ENCODE results near the gene MDP1. TPM values are rescaled to one million over a fixed set of nuclear protein-coding genes. Genes with fewer than 3 reads are reported as not detected.
A peak's percentile ranks its signal among the peaks of the same experiment; 100 is the strongest.

The MDP1 gene
- total RNA-seq, 1 experiment from 2014 or later = 18.8 TPM

DNA sequence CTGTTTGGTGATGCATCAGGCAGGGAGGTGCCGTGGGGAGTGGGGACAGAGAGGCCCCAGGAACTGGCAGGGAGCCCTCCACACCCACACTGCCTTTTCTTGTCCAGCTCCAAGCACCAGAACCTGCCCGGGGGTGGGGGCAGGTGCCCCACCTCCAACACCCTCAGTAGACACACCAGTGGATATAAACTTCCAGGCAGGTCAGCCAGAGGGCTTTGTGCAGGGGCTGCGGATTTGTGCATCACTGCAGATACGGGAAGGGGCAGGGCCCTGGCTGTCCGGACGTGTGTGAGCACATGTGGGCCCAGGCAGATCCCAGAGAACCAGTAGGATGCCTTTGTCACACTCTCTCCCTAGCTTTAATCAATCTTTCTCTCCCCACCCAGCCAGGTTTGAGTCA is 48.4 kb upstream of the MDP1 start:
- Histone ChIP-seq H3K14ac (ENCODE audit: insufficient read depth, low read length) (no peak overlapping the region), H4K8ac (replicated peaks; ENCODE audit: insufficient read length, low read depth, low read length) (no peak overlapping the region), H2BK15ac (ENCODE audit: low read depth, low read length) (no peak overlapping the region), H3K18ac (ENCODE audit: insufficient read length, low read depth, low read length) (no peak overlapping the region), H4K5ac (ENCODE audit: insufficient read length, low read depth, low read length) (no peak overlapping the region), H3K56ac (ENCODE audit: insufficient read length, low read depth, low read length) (no peak overlapping the region), H2BK5ac (ENCODE audit: insufficient read length, low read length) (no peak overlapping the region), H3K4me1 (ENCODE audit: insufficient read depth, low read length) (no peaks in the 10 kb centered on the region), H3K79me2 (ENCODE audit: insufficient read depth, low read length) (no peaks in the 10 kb centered on the region), H3K23ac (ENCODE audit: insufficient read length, low read depth, low read length) (no peak overlapping the region), H3K23me2 (ENCODE audit: insufficient read length, low read depth, low read length, poor library complexity, severe bottlenecking) (no peaks in the 10 kb centered on the region), H3K4ac (ENCODE audit: low read depth, low read length) (no peak overlapping the region), H3T11ph (ENCODE audit: low read length) (no peak overlapping the region), H3K79me1 (ENCODE audit: insufficient read depth, low read depth, low read length, poor library complexity, severe bottlenecking) (no peaks in the 10 kb centered on the region), H4K20me1 (ENCODE audit: control insufficient read depth, insufficient read depth, insufficient read length) (no peaks in the 10 kb centered on the region), H3K9ac (ENCODE audit: extremely low read depth, insufficient read length, low read length) (no peak overlapping the region), H3K9me3 (ENCODE audit: control insufficient read depth, low read depth, low read length) (no peaks in the 10 kb centered on the region), H2BK20ac (ENCODE audit: low read depth, low read length, poor library complexity, severe bottlenecking) (no peak overlapping the region), H2AK5ac (ENCODE audit: insufficient read length, low read length) (no peak overlapping the region), H2BK12ac (ENCODE audit: insufficient read length, low read depth, low read length) (no peak overlapping the region), H2AFZ (ENCODE audit: low read length) (no peak overlapping the region), H3K4me2 (ENCODE audit: insufficient read depth, insufficient read length, low read length) (no peak overlapping the region), H2BK120ac (ENCODE audit: low read depth, low read length, poor library complexity, severe bottlenecking) (no peak overlapping the region), H3K27me3 (ENCODE audit: insufficient read depth, low read length) (no peaks in the 10 kb centered on the region), H4K91ac (ENCODE audit: insufficient read length, low read depth, low read length) (no peak overlapping the region), H3K27ac (ENCODE audit: insufficient read length, low read depth, low read length) (no peak overlapping the region)
- H3K9me3 Mint-ChIP-seq = no peaks in the 10 kb centered on the region
- H3K4me1 Mint-ChIP-seq = no peaks in the 10 kb centered on the region; a peak in 1 of 4 replicates
- DNase-seq = no peak
- 0 out of 5 replicates have a peak overlapping the region, but pooled peaks of 1 of the 2 experiments have one; percentile 14 for H3K4me3 Mint-ChIP-seq
- TF ChIP-seq, protein P1, sequence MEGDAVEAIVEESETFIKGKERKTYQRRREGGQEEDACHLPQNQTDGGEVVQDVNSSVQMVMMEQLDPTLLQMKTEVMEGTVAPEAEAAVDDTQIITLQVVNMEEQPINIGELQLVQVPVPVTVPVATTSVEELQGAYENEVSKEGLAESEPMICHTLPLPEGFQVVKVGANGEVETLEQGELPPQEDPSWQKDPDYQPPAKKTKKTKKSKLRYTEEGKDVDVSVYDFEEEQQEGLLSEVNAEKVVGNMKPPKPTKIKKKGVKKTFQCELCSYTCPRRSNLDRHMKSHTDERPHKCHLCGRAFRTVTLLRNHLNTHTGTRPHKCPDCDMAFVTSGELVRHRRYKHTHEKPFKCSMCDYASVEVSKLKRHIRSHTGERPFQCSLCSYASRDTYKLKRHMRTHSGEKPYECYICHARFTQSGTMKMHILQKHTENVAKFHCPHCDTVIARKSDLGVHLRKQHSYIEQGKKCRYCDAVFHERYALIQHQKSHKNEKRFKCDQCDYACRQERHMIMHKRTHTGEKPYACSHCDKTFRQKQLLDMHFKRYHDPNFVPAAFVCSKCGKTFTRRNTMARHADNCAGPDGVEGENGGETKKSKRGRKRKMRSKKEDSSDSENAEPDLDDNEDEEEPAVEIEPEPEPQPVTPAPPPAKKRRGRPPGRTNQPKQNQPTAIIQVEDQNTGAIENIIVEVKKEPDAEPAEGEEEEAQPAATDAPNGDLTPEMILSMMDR (conservative IDR thresholded peaks at IDR 0.05) = no peak
- H3K27ac Mint-ChIP-seq = peak overlapping the region in 1 of 3 experiments; percentile 75; a peak in 2 of 7 replicates
- WGBS (ENCODE audit: extremely low coverage, insufficient read length, low lambda C conversion rate) = no CpG with 5 or more reads among the region's 6 CpGs
- H3K36me3 Mint-ChIP-seq (ENCODE audit: insufficient read depth in 1 of 3, low read depth in 3 of 3) = peaks cover 3 to 19% (median 14%) of the 10 kb centered on the region in 3 experiments; a peak in 5 of 7 replicates
- H3K27me3 Mint-ChIP-seq (ENCODE audit: low read depth) = no peaks in the 10 kb centered on the region; the same call in 1 of the 2 replicates
